Osteocyte (in vitro differentiated cells): Measurements from ENCODE around the gene EXOC3. TPM values are rescaled to one million over a fixed set of nuclear protein-coding genes. Genes with fewer than 3 reads are reported as not detected.
"Not testable (repeated sequence)": the region's sequence is repeated elsewhere in the genome, so short reads cannot be mapped to it uniquely, and the experiment has no call there.

ENCODE experiments used
- DNase-seq: peaks from one replicate; pipeline ENCODE4 v3.0.0; 2021; ENCODE audit warnings: mixed read lengths; ENCODE audit not compliant: unreplicated experiment; ENCODE audit errors: extremely low spot score
- H3K27ac Mint-ChIP-seq: one replicate; pipeline ENCODE4 v1.8.0; 2021; ENCODE audit warnings: mild to moderate bottlenecking, mixed read lengths; ENCODE audit not compliant: unreplicated experiment
- H3K27me3 Mint-ChIP-seq: one replicate; pipeline ENCODE4 v1.8.0; 2021; ENCODE audit warnings: mixed read lengths; ENCODE audit not compliant: unreplicated experiment
- H3K36me3 Mint-ChIP-seq: one replicate; pipeline ENCODE4 v1.8.0; 2021; ENCODE audit warnings: mixed read lengths; ENCODE audit not compliant: unreplicated experiment
- H3K4me1 Mint-ChIP-seq: one replicate; pipeline ENCODE4 v1.8.0; 2021; ENCODE audit warnings: mixed read lengths; ENCODE audit not compliant: unreplicated experiment
- H3K4me3 Mint-ChIP-seq: one replicate; pipeline ENCODE4 v1.8.0; 2021; ENCODE audit warnings: mild to moderate bottlenecking, moderate library complexity, mixed read lengths; ENCODE audit not compliant: unreplicated experiment
- H3K9me3 Mint-ChIP-seq: one replicate; pipeline ENCODE4 v1.8.0; 2021; ENCODE audit warnings: mixed read lengths; ENCODE audit not compliant: unreplicated experiment
- total RNA-seq: library from RNA; stranded (reverse); gene quantifications from 2 replicates; pipeline ENCODE4 v1.2.1, GENCODE V29; 2021
- TF ChIP-seq, protein P1 (sequence below): fragments of 200-600 bp; sonication (generic); IDR thresholded peaks from 2 replicates; pipeline ENCODE4 v1.5.0; 2021; ENCODE audit warnings: antibody characterized with exemption, mild to moderate bottlenecking, moderate library complexity

EXOC3 gene
- total RNA-seq, 1 donor from 2014 or later, result 81.4 TPM

- H3K9me3 Mint-ChIP-seq, result no peaks in the 10 kb centered on the region
- no peak overlapping the region for H3K27ac Mint-ChIP-seq
- H3K4me1 Mint-ChIP-seq, result no peaks in the 10 kb centered on the region
- TF ChIP-seq, protein P1, sequence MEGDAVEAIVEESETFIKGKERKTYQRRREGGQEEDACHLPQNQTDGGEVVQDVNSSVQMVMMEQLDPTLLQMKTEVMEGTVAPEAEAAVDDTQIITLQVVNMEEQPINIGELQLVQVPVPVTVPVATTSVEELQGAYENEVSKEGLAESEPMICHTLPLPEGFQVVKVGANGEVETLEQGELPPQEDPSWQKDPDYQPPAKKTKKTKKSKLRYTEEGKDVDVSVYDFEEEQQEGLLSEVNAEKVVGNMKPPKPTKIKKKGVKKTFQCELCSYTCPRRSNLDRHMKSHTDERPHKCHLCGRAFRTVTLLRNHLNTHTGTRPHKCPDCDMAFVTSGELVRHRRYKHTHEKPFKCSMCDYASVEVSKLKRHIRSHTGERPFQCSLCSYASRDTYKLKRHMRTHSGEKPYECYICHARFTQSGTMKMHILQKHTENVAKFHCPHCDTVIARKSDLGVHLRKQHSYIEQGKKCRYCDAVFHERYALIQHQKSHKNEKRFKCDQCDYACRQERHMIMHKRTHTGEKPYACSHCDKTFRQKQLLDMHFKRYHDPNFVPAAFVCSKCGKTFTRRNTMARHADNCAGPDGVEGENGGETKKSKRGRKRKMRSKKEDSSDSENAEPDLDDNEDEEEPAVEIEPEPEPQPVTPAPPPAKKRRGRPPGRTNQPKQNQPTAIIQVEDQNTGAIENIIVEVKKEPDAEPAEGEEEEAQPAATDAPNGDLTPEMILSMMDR, result no peak
- H3K36me3 Mint-ChIP-seq, result no peaks in the 10 kb centered on the region
- H3K27me3 Mint-ChIP-seq, result peaks cover 10% of the 10 kb centered on the region
- no peak for DNase-seq
- no peak overlapping the region for H3K4me3 Mint-ChIP-seq
Measured at GRCh38 chr5:502325-503079, 59.5 kb downstream of the EXOC3 start.

GRCh38 chr5:504326-505154 is 61.6 kb downstream of the EXOC3 start:
- Mint-ChIP-seq H3K4me3 (no peak overlapping the region), H3K4me1 (no peaks in the 10 kb centered on the region), H3K36me3 (no peaks in the 10 kb centered on the region), H3K27ac (no peak overlapping the region), H3K27me3 (peaks cover 7% of the 10 kb centered on the region), H3K9me3 (no peaks in the 10 kb centered on the region)
- TF ChIP-seq, protein P1, result no peak
- DNase-seq, result no peak

- Mint-ChIP-seq H3K9me3 (no peaks in the 10 kb centered on the region), H3K36me3 (no peaks in the 10 kb centered on the region), H3K4me1 (no peaks in the 10 kb centered on the region), H3K4me3 (no peak overlapping the region), H3K27me3 (peaks cover 9% of the 10 kb centered on the region), H3K27ac (no peak overlapping the region)
- DNase-seq, result no peak
- TF ChIP-seq, protein P1, result no peak
Measured at GRCh38 chr5:505951-506525, 63.1 kb downstream of the EXOC3 start.

- H3K27me3 Mint-ChIP-seq, DNase-seq, H3K36me3 Mint-ChIP-seq, H3K4me3 Mint-ChIP-seq, H3K27ac Mint-ChIP-seq, H3K9me3 Mint-ChIP-seq, H3K4me1 Mint-ChIP-seq: not testable (repeated sequence)
Measured at GRCh38 chr5:507986-508575, 65.1 kb downstream of the EXOC3 start.

GRCh38 chr5:509611-510185 is 66.7 kb downstream of the EXOC3 start:
- DNase-seq, result no peak
- H3K4me3 Mint-ChIP-seq, result no peak overlapping the region
- TF ChIP-seq, protein P1, result no peak
- no peaks in the 10 kb centered on the region for H3K4me1 Mint-ChIP-seq
- H3K9me3 Mint-ChIP-seq, result no peaks in the 10 kb centered on the region
- no peaks in the 10 kb centered on the region for H3K36me3 Mint-ChIP-seq
- H3K27me3 Mint-ChIP-seq, result peaks cover 13% of the 10 kb centered on the region
- H3K27ac Mint-ChIP-seq, result no peak overlapping the region
